ENCODE results near the gene STXBP6.

- TF ChIP-seq CTCF (IDR thresholded peaks at IDR 0.05 in 4 of 5, conservative IDR thresholded peaks at IDR 0.05 in 1 of 5) (no peak), POLR2A (IDR thresholded peaks at IDR 0.05) (no peak)
Observed at GRCh38 chr14:24972844-24973243, 77.1 kb downstream of the STXBP6 start.
